ENCODE results near the gene SPTB.

The SPTB gene

DNA sequence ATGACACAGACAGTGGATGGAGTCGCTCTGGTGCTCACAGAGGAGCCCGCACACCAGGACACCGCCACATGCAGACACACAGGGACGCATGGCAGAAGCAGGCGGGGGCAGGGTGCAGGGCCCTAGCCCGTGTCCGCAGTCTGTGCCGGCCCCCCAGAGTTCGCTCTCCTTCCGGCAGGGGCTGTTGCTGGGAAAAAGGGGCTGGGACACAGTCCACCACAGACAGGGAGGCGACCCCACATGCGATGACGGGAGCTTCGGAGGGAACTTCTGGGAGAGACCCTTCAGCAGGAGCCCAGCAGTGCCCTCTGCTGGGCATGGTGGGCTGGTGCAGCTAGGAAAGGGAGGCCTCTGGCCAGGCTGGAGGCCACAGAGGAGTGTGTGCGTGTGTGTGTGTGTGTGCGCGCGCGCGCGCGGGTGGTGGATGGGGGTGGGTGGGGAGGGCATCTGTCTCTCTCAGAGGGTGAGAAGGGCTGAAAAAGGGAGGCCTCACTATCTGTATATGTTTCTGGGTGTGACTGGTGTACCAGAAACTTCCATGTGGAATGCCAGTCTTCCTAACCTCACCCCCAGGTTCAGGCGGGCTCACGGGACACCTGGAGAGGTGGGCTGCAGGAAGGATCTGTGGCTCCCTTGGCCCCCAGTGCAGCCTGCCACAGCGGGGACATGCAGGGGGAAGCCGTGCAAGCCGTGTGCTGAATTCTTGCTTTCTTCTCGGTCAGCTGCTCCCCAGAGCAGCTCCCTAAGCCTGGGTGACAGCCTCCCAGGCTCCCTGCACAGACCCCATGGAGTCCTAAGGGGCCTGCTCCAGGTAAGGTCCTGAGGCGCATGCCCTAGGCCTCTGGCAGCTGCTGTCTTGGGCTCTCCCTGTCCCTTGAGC lies 114.8 kb downstream of the SPTB start (continued):
- TF ChIP-seq, protein P1, sequence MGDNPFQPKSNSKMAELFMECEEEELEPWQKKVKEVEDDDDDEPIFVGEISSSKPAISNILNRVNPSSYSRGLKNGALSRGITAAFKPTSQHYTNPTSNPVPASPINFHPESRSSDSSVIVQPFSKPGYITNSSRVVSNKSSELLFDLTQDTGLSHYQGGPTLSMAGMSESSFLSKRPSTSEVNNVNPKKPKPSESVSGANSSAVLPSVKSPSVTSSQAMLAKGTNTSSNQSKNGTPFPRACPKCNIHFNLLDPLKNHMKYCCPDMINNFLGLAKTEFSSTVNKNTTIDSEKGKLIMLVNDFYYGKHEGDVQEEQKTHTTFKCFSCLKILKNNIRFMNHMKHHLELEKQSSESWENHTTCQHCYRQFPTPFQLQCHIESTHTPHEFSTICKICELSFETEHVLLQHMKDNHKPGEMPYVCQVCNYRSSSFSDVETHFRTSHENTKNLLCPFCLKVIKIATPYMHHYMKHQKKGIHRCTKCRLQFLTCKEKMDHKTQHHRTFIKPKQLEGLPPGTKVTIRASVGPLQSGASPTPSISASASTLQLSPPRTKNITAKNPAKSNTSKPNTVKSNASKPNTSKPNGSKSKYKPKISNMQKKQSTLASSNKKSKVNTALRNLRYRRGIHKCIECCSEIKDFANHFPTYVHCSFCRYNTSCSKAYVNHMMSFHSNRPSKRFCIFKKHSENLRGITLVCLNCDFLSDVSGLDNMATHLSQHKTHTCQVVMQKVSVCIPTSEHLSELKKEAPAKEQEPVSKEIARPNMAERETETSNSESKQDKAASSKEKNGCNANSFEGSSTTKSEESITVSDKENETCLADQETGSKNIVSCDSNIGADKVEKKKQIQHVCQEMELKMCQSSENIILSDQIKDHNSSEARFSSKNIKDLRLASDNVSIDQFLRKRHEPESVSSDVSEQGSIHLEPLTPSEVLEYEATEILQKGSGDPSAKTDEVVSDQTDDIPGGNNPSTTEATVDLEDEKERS (tag by site-specific recombination; IDR thresholded peaks at IDR 0.05), result no peak
- TF ChIP-seq ZNF211 (tag by site-specific recombination; IDR thresholded peaks at IDR 0.05; ENCODE audit: low read depth) (no peak), ZNF223 (tag by site-specific recombination; IDR thresholded peaks at IDR 0.05) (no peak), EGR2 (tag by site-specific recombination; IDR thresholded peaks at IDR 0.05; ENCODE audit: low read depth) (no peak), ZNF571 (tag by site-specific recombination; IDR thresholded peaks at IDR 0.05) (no peak), ZNF416 (tag by site-specific recombination; IDR thresholded peaks at IDR 0.05) (no peak), ZNF112 (tag by site-specific recombination; IDR thresholded peaks at IDR 0.05) (no peak), ZXDB (tag by site-specific recombination; IDR thresholded peaks at IDR 0.05) (0 out of 2 replicates have a peak, but pooled peaks have one; percentile 18), KLF1 (tag by site-specific recombination; IDR thresholded peaks at IDR 0.05) (no peak), BCL11B (tag by site-specific recombination; IDR thresholded peaks at IDR 0.05; ENCODE audit: low read depth) (no peak), KLF9 (tag by site-specific recombination; IDR thresholded peaks at IDR 0.05; ENCODE audit: low read depth) (no peak), ZNF423 (tag by site-specific recombination; IDR thresholded peaks at IDR 0.05) (no peak), ZIC2 (tag by site-specific recombination; IDR thresholded peaks at IDR 0.05) (peak; percentile 70), KLF7 (tag by site-specific recombination; IDR thresholded peaks at IDR 0.05; ENCODE audit: borderline replicate concordance) (no peak), GLIS1 (tag by site-specific recombination; IDR thresholded peaks at IDR 0.05) (peak; percentile 25; the same call in 1 of the 2 replicates), ZNF121 (tag by site-specific recombination; IDR thresholded peaks at IDR 0.05) (0 out of 2 replicates have a peak, but pooled peaks have one; percentile 14)
- TF ChIP-seq, protein P2, sequence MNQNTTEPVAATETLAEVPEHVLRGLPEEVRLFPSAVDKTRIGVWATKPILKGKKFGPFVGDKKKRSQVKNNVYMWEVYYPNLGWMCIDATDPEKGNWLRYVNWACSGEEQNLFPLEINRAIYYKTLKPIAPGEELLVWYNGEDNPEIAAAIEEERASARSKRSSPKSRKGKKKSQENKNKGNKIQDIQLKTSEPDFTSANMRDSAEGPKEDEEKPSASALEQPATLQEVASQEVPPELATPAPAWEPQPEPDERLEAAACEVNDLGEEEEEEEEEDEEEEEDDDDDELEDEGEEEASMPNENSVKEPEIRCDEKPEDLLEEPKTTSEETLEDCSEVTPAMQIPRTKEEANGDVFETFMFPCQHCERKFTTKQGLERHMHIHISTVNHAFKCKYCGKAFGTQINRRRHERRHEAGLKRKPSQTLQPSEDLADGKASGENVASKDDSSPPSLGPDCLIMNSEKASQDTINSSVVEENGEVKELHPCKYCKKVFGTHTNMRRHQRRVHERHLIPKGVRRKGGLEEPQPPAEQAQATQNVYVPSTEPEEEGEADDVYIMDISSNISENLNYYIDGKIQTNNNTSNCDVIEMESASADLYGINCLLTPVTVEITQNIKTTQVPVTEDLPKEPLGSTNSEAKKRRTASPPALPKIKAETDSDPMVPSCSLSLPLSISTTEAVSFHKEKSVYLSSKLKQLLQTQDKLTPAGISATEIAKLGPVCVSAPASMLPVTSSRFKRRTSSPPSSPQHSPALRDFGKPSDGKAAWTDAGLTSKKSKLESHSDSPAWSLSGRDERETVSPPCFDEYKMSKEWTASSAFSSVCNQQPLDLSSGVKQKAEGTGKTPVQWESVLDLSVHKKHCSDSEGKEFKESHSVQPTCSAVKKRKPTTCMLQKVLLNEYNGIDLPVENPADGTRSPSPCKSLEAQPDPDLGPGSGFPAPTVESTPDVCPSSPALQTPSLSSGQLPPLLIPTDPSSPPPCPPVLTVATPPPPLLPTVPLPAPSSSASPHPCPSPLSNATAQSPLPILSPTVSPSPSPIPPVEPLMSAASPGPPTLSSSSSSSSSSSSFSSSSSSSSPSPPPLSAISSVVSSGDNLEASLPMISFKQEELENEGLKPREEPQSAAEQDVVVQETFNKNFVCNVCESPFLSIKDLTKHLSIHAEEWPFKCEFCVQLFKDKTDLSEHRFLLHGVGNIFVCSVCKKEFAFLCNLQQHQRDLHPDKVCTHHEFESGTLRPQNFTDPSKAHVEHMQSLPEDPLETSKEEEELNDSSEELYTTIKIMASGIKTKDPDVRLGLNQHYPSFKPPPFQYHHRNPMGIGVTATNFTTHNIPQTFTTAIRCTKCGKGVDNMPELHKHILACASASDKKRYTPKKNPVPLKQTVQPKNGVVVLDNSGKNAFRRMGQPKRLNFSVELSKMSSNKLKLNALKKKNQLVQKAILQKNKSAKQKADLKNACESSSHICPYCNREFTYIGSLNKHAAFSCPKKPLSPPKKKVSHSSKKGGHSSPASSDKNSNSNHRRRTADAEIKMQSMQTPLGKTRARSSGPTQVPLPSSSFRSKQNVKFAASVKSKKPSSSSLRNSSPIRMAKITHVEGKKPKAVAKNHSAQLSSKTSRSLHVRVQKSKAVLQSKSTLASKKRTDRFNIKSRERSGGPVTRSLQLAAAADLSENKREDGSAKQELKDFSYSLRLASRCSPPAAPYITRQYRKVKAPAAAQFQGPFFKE (tag by site-specific recombination; IDR thresholded peaks at IDR 0.05; ENCODE audit: borderline replicate concordance), result no peak
- TF ChIP-seq, protein P3, sequence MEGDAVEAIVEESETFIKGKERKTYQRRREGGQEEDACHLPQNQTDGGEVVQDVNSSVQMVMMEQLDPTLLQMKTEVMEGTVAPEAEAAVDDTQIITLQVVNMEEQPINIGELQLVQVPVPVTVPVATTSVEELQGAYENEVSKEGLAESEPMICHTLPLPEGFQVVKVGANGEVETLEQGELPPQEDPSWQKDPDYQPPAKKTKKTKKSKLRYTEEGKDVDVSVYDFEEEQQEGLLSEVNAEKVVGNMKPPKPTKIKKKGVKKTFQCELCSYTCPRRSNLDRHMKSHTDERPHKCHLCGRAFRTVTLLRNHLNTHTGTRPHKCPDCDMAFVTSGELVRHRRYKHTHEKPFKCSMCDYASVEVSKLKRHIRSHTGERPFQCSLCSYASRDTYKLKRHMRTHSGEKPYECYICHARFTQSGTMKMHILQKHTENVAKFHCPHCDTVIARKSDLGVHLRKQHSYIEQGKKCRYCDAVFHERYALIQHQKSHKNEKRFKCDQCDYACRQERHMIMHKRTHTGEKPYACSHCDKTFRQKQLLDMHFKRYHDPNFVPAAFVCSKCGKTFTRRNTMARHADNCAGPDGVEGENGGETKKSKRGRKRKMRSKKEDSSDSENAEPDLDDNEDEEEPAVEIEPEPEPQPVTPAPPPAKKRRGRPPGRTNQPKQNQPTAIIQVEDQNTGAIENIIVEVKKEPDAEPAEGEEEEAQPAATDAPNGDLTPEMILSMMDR (tag by site-specific recombination; IDR thresholded peaks at IDR 0.05), result peak; percentile 77
- TF ChIP-seq, protein P4, sequence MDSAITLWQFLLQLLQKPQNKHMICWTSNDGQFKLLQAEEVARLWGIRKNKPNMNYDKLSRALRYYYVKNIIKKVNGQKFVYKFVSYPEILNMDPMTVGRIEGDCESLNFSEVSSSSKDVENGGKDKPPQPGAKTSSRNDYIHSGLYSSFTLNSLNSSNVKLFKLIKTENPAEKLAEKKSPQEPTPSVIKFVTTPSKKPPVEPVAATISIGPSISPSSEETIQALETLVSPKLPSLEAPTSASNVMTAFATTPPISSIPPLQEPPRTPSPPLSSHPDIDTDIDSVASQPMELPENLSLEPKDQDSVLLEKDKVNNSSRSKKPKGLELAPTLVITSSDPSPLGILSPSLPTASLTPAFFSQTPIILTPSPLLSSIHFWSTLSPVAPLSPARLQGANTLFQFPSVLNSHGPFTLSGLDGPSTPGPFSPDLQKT (IDR thresholded peaks at IDR 0.05; ENCODE audit: borderline replicate concordance, low read depth, low read length), result no peak
- TF ChIP-seq, protein P5, sequence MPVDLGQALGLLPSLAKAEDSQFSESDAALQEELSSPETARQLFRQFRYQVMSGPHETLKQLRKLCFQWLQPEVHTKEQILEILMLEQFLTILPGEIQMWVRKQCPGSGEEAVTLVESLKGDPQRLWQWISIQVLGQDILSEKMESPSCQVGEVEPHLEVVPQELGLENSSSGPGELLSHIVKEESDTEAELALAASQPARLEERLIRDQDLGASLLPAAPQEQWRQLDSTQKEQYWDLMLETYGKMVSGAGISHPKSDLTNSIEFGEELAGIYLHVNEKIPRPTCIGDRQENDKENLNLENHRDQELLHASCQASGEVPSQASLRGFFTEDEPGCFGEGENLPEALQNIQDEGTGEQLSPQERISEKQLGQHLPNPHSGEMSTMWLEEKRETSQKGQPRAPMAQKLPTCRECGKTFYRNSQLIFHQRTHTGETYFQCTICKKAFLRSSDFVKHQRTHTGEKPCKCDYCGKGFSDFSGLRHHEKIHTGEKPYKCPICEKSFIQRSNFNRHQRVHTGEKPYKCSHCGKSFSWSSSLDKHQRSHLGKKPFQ (tag by site-specific recombination; IDR thresholded peaks at IDR 0.05), result no peak
- TF ChIP-seq, protein P6, sequence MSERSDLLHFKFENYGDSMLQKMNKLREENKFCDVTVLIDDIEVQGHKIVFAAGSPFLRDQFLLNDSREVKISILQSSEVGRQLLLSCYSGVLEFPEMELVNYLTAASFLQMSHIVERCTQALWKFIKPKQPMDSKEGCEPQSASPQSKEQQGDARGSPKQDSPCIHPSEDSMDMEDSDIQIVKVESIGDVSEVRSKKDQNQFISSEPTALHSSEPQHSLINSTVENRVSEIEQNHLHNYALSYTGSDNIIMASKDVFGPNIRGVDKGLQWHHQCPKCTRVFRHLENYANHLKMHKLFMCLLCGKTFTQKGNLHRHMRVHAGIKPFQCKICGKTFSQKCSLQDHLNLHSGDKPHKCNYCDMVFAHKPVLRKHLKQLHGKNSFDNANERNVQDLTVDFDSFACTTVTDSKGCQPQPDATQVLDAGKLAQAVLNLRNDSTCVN (tag by site-specific recombination; optimal IDR thresholded peaks at IDR 0.05), result peak; percentile 31

Measured in HEK293 (cell line).